ENCODE data around the gene ZNF598.

Gene ZNF598

GRCh38 chr16:1982013-1982433 is 27.6 kb downstream of the ZNF598 start:
- DNase-seq (ENCODE audit: low spot score) = no peak
- TF ChIP-seq CTCF (IDR thresholded peaks at IDR 0.05; ENCODE audit: extremely low read depth, missing control alignments) = no peak

- DNase-seq (ENCODE audit: low spot score) = no peak
- TF ChIP-seq CTCF (IDR thresholded peaks at IDR 0.05; ENCODE audit: extremely low read depth, missing control alignments) = no peak
These were observed 28.2 kb downstream of the ZNF598 start, which contains the start of gene NOXO1 for GRCh38 chr16:1981398-1981836. Gene NOXO1 (minus strand): TSS chr16:1981469. CDS start chr16:1981179, 290 bp downstream.

GRCh38 chr16:1980770-1981087 is 28.9 kb downstream of the ZNF598 start:
- TF ChIP-seq CTCF (IDR thresholded peaks at IDR 0.05; ENCODE audit: extremely low read depth, missing control alignments) = no peak
- no peak for DNase-seq (ENCODE audit: low spot score)

- no peak for DNase-seq (ENCODE audit: low spot score)
These were observed 29.4 kb downstream of the ZNF598 start for GRCh38 chr16:1980030-1980769.

GRCh38 chr16:1979271-1980029 is 30.2 kb downstream of the ZNF598 start:
- no peak for DNase-seq (ENCODE audit: low spot score)
- TF ChIP-seq CTCF (IDR thresholded peaks at IDR 0.05; ENCODE audit: extremely low read depth, missing control alignments) = no peak

More at GRCh38 chr16:1980030-1980769, 29.4 kb downstream of the ZNF598 start:
- no peak for TF ChIP-seq CTCF (IDR thresholded peaks at IDR 0.05; ENCODE audit: extremely low read depth, missing control alignments)

GRCh38 chr16:1978476-1979120 is 31.0 kb downstream of the ZNF598 start:
- TF ChIP-seq CTCF (IDR thresholded peaks at IDR 0.05; ENCODE audit: extremely low read depth, missing control alignments) = no peak
- DNase-seq (ENCODE audit: low spot score) = no peak

- TF ChIP-seq CTCF (IDR thresholded peaks at IDR 0.05; ENCODE audit: extremely low read depth, missing control alignments) = no peak
- DNase-seq (ENCODE audit: low spot score) = no peak
These were observed 31.7 kb downstream of the ZNF598 start for GRCh38 chr16:1977875-1978268.
